Sciatic nerve (tissue), 2 donors: ENCODE measurements around the gene NALF2. TPM values are rescaled to one million over a fixed set of nuclear protein-coding genes. Genes with fewer than 3 reads are reported as not detected.

ENCODE experiments used
- ATAC-seq: fragments of 200-7000 bp; cut with Tn5 transposase; one replicate; pipeline ENCODE4 v1.9.1; 2020; ENCODE audit warnings: mild to moderate bottlenecking, moderate library complexity
- DNase-seq: peaks from one replicate; pipeline ENCODE4 v3.0.0-alpha.2; 2020; ENCODE audit warnings: low spot score
- intact Hi-C: fragments of 100-400 bp; cut with DNase I; formaldehyde crosslinking; loops from one replicate; pipeline ENCODE4 v1.14.2; 2022
- total RNA-seq: library from RNA; stranded (reverse); fragmentation: NEBNext Ultra II Directional; extraction: Animal tissue kit (Norgen Biotek cat#: 25700); gene quantifications from one replicate; pipeline ENCODE4 v1.2.1, GENCODE V29; 2021
- donor health status: DM: no; HTN: no; CAD: no.
- donor health status: DM: no; HTN: no; CAD: no.

The NALF2 gene
- not detected for total RNA-seq

DNA sequence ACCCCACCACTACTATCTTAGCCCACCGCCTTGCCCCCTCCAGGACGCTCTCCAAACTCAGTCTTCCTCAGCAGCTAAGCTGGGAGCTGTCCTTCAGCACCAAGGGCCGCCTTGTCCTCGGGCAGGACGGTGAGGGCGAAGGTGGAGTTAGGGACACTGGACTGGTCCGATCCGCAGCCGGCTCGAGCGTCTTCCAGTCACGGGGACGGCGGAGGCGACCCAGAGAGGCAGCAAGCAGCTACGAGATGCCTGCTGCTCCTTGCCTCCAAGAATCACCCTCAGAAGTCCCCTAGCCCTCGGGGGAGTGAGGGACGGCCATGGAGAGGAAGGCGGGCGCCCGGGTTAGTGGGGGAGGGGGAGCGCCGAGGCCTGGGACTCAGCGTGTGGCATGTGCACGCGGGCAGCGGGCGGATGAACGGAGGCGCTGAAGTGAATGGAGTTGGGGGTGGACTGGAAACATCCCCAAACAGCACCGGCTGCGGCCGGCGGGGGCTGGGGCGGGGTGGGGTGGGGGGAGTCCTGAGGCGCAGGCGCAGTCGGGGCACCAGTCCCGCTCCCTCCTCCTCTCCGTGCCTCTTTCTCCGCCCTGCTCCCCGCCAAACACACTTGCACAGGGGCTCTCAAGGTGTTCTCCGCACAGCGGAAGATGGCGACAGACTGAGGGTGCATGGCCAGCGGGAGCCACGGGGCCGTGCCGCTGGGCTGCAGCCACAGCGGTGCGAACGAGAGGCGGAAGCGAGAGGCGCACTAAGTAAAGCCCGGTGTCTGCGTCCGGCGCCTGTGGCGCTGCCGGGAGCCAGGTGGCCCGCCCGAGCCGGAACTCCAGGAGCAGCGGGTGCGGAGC is at the start of gene NALF2:
NALF2 (plus strand) TSS at position 545 of the 844 bp plus-strand sequence. CDS start 957 bp downstream, outside the sequence.
- peak; percentile 72 for DNase-seq
- peak; percentile 89 for ATAC-seq
- intact Hi-C loops, result no loop called here

DNA sequence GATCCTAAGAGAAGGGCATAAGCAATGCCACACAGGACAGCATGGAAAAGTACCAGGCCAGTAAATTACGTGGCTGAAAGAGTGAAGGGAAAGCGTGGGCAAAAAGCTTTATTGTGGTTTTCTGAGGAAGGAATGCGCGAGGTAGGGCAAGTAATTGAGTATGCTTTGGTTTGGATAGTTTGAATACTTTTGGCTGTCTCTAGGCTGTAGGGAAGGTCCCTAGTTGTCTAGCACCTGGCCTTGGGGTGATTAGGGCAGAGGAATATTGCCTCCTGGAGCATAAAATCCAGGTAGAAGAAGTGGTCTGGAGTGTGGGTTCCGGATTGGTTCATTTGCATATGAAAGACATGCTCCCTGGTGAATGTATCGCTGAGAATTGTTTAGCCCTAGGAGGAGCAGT is 46.4 kb upstream of the NALF2 start:
- ATAC-seq, result no peak
- no peak for DNase-seq
- intact Hi-C loops, result no loop called here

DNA sequence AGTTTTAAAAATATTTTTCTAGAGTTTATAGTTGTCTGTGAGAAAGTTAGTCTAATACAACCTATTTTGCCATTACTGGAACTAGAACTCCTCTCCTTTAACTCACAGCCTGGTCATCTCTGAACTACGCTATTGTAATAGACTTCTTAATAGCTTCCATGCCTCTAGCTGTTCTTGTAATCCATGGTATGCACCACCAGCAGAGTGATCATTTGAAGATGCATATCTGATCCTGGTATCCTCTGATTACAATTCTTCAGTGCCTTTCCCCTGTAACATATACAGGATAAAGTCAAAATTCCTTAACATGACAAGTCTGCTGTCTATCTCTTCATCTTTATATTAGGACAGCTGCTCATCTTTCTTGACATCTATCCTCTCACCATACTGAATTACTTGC is 37.6 kb upstream of the NALF2 start:
- DNase-seq, result no peak
- ATAC-seq, result no peak
- intact Hi-C loops, result no loop called here

DNA sequence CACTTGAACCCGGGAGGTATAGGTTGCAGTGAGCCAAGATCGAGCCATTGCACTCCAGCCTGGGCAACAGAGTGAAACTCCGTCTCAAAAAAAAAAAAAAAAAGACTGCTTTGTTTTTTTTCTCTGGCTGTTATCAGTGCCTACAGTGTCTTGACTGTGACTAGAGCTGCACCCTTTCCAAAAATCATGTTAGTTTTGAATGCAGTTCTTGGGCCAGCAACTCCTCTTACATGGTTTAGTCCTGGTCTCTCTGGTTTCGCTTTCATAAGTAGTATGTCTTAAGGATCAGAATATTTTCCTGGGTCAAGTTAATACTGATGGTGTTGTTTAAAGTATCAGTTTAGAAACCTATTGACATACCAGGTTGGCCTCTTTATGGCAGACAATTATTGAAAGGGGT is 34.2 kb upstream of the NALF2 start:
- intact Hi-C loops, result no loop called here
- no peak for ATAC-seq
- no peak for DNase-seq

DNA sequence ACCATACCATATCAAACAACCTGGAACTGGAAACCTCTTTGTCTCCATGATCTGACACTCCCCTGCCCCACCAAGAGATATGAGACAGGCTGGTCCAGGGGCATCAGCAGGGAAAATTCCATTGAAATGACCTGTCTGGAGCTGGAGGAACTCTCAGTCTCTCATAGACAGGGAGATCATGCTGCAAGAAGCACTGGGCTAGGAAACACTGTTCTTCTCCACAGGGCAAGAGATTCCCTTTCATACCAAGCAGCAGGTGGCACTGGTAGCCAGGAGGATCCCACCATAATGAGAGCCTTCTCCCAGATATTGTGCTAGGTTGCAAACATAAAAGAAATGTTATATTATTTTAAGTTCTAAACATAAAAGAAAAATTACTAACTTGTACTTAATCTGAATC is 14.5 kb upstream of the NALF2 start:
- DNase-seq, result no peak
- no peak for ATAC-seq
- intact Hi-C loops, result no loop called here

DNA sequence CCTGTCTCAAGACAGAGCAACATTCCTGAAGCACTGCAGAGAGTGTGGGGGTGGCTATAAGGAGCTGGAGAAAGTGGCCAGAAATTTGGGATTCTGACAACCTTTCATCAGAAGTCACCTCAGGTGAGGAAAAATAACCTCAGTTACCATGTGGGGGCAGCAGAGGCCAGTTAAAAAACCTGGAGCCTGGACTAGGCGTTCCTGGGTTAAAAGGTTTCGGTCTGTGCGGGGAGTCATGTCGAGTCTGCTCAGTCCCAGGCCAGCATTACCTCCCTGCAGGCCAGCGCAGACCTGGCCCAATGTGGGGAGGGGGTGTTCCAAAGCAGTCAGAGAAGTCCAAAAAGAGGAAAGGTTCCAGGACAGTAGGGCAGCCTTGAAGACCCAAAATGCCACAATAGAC is 10.9 kb upstream of the NALF2 start:
- DNase-seq, result no peak
- ATAC-seq, result peak; percentile 26

DNA sequence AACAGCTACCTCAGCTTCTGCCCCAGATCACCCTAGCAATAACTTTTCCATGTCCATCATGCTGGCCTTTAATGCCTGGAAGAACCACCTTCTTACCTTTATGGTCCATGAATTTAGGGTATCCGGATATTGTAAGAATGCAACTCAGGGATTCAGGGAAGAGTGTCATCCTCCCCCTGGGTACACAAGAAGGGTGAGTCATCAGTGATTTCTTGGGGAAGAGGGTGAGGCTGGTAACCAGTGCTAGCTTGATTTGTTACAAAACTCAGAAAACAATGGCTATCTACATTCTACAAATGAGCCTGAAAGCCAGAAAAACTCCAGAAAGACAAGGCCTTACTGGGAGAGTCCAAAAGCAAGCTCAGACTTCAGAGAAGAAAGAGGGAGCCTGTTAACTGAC is 10.4 kb upstream of the NALF2 start:
- intact Hi-C loops, result no loop called here
- ATAC-seq, result no peak
- no peak for DNase-seq

More for the DNA sequence above, 10.9 kb upstream of the NALF2 start:
- intact Hi-C loops, result no loop called here

DNA sequence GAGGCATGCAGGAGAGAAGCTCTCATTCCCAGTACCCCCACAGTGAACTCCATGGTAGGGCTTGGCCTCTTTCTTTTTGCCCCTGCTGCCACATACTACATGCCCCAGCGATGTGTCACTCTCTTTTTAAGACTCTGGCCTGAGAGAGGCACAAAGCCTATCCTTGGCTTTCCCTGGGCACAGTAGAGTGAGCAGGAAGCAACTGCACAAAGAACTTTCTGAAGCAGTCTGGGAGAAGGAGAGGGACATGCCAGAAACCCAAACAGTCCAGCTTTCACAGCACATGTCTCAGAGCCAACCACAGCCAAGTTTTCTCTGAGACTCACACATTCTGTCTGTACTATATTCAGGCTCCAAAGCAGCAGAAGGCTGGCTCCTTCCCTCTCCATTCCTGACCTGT is 7.9 kb upstream of the NALF2 start:
- no peak for ATAC-seq
- intact Hi-C loops, result no loop called here
- no peak for DNase-seq

DNA sequence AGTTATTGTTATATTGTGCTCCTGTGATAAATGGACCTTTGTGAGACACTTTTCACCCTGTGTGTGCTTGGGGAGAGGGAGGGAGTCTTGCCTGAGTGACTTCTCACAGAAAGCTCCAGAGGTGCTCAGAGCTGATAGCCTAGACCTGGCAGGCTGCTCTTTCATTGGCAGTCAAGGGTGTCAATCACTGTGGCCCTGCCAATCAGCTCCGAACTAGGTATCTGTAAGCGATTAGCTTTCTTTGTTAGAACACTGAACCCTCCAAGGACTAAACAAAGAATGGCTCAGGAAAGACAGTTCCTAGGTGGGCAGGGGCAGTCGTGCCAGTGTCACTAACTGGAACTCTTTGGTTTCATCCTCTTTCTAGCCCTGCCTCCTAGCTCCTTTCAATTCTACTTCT is 2.7 kb upstream of the NALF2 start:
- intact Hi-C loops, result no loop called here
- no peak for ATAC-seq
- no peak for DNase-seq

DNA sequence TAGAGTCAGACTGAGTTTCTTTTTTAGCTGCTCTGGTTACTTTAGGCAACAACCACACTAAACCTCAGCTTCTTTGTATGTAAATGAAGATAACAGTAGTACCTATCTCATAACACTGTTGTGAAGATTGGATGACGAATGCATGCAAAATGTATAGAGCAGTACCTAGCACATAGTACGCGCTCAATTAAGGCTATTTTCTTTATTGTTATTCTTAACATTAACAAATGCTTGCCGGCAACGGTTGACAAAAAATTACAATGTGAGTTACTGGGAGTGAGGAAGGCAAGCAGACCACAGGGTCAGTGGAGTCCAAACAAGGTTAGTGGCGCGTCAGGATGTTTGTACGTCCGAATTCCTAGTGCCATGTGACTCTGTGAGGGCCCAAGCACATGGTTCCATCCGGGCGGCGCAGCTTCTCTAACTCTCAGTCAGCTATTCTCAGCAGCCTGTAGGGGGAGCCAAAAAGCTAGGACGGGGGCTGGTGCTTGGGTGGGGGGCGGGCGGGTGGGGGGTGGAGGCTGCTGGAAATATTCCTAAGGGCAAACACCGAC is 821 bp upstream of the NALF2 start:
- intact Hi-C loops, result no loop called here
- peak; percentile 31 for ATAC-seq
- no peak for DNase-seq

DNA sequence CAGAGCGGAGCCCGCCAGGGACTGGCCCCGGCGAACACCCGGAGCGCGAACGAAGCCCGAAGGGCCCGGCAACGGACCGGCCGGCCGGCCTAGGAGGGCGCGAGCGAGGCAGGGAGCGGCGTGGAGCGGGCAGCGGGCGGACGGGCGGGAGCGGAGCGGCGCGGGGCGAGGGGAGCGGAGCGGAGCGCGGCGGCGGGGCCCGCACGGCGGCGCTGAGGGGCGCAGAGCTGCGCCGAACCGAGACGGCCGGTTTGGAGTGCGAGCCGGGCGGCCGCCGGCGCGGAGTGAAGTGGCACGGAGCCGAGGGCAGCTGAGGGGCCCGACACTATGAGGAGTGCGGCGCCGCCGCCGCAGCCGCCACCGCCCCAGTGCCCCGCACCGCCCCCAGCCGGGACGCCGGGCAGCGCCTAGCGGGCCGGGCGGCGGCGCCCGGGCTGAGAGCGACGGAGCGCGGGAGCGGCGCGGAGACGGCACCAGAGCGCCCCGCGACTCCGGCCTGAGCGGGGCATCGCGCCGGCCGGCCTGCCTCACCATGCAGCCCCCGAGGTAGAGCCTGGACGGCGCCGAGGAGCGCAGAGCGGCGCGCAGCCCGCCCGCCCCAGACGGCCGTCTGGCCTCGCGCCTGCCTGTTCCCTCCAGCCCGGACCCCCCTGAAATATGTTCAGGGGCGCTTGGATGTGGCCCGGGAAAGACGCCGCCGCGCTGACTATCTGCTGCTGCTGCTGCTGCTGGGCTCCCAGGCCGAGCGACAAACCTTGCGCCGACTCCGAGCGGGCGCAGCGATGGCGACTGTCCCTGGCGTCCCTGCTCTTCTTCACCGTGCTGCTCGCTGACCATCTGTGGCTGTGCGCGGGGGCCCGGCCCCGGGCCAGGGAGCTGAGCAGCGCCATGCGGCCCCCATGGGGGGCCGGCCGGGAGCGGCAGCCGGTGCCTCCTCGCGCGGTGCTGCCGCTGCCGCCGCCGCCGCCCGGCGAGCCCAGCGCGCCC is 793 bp downstream of the NALF2 start:
- no peak for ATAC-seq
- intact Hi-C loops, result no loop called here
- no peak for DNase-seq

DNA sequence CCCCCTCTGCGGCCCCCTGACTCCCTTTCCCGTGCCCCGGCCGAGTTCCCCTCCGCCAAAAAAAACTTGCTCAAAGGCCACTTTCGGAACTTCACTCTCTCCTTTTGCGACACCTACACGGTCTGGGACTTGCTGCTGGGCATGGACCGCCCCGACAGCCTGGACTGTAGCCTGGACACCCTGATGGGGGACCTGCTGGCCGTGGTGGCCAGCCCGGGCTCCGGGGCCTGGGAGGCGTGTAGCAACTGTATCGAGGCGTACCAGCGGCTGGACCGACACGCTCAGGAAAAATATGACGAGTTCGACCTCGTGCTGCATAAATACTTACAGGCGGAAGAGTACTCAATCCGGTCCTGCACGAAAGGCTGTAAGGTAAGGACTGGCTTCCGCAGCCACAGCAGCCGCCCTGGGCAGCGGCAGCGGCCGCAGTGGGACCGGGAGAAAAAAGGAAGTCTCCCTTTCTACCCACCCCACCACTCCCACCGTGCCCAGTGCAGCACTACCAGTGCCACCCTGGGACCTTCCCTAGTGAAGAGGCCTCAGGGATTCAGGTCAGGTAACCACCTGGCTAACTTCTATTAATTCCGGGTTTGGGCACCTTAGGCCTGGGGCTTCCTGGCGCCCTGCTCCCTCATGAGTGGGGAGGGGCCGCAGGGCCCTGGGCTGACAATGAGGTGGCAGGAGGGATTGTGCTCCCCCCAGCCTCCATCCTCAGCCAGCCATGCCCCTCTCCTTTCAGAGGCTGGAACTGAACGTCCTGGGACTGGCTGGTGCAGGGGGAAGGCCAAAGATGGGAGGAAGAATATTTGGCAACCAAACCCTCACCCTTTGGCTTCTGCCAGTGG is 1.9 kb downstream of the NALF2 start:
- intact Hi-C loops, result no loop called here
- DNase-seq (no peak), ATAC-seq (no peak)

DNA sequence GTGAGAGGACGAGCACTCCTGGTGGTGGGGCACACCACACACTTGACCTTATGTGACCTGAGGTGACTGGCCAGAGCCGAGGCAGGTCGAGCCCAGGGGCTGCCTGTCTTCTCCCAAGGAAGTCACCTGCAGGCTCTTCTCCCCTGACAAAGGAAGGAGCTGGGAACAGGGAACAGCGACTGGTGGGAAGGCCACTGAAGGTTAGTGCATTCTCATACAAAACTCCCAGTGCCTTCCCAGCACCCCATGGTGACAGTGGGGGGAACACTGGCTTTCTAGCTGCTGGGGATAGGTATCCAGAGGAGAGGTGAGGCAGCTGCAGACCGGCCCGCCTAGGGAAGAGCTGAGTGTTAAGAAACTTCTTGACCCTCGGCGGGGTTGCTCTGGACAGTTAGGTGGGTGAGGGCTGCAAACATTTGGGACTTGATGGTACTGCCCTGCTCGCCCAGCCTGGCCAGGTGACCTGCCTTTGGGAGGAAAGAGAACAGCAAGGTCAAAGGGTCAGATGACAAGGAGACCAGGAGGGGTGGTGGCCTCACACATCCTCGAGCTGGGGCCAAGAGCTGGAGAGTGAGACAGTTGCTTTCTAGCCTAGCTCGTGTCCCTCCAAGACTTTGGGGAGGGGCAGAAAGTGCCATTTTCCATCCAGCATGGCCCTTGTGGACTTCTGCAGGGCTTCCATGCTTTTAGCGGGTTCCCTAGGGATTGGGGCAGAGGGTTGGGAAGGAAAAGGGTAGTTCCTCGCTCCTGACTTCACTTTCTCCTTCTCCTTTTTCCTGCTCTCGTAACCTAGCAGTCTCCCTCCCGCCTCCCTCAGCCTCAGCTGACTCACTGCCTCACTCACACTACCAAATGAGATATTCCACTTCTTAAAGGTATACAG is 2.7 kb downstream of the NALF2 start:
- no peak for DNase-seq
- ATAC-seq, result no peak
- intact Hi-C loops, result no loop called here

DNA sequence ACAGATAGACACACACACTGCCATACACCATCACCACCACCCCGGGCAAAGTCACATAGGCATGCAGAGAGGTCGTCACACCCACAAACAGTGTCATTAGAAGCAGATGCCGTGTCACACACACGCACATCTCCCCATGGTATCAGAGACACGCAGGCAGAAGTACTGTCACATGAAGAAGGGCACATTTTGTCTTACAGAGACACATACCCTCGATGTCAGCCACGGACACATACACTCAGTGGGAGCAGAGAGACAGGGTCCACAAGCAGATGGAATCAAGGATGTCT is 3.3 kb downstream of the NALF2 start:
- ATAC-seq (no peak), DNase-seq (no peak)
- intact Hi-C loops, result no loop called here

DNA sequence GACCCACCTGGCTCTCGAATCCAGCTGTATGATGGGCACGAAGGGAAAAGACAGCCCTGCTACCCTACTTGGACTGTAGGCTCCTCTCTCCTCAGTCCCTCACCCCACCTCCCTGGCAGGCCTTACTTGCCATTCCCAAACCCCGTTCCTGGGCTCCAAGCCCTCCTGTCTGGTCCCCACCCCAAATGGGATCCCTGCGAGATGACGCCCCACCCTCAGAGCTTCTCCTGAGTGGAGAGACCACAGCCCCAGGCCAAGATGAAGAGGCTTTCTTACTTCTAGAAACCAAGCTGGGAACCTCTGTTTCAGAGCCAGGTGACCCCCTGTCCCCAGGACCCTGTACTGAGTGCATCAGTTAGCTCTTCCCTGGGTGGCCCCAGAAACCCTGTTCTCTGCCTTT is 4.5 kb downstream of the NALF2 start:
- intact Hi-C loops, result no loop called here
- ATAC-seq (no peak), DNase-seq (no peak)

DNA sequence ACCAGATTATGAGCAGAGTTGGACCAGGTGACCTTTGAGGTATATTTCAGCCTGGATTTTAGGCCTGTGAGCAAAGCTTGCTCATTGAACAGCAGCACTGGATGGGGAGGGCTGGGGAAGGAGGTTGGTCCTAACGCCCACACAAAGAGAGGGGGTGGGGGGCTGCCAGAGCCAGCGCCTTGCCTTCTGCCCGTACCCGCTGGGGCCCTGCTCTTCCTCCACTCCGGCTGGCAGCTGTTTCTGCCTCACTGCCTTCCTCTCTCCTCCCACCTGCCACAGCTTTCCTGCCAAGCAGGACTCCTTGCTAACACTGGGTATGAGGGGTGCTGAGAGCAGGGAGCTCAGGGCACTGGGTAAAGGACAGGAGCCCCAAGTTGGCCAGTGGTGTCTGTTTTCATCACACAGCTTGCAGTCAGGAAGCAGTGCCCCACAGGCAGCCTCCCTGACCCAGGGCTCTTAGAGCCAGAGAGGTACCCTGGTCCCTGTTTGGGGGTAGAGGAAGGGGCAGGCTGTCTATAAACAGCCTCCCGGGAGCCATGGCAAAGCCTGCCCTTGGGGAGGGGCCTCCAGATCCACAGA is 6.1 kb downstream of the NALF2 start:
- no peak for ATAC-seq
- intact Hi-C loops, result no loop called here
- DNase-seq, result no peak

DNA sequence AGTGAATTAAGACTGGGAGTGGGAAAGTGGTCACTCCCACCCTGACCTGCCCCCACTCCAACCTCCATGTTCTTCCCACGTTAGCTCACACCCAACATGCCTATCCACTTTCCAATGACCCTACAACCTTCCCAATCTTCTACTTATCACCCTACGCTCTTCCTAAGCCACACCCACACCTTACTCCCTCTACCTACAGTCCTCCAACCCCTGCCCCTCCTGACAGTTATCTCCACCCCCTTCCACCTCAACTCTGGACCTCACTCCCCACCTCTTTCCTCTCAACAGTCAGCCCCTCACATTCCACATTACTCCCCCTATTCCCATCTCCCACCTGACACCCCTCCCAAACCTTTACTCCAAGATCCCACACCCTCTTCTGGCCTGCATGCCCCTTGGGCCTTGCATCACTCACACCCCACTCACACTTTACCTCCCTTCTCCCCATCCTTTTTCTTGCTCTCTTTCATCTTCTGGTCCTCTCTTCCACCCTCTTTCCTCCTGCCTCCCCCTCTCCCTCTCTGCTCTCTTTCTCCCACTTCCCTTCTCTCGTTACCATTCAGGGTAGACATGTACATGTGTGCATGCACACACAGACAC is 6.9 kb downstream of the NALF2 start:
- intact Hi-C loops, result no loop called here
- no peak for ATAC-seq
- no peak for DNase-seq
